CD4-positive, alpha-beta T cell treated with Interleukin-12 subunit alpha and Interleukin-12 subunit beta, for 1 hour (primary cell): ENCODE data around the gene NSFL1C.
"Not testable (repeated sequence)": the region's sequence is repeated elsewhere in the genome, so short reads cannot be mapped to it uniquely, and the experiment has no call there.

Source experiments
- DNase-seq: peaks from one replicate; pipeline ENCODE4 v3.0.0-alpha.2; 2020

The NSFL1C gene

GRCh38 chr20:1423206-1423605 lies 43.4 kb downstream of the NSFL1C start:
- DNase-seq: no peak

DNA sequence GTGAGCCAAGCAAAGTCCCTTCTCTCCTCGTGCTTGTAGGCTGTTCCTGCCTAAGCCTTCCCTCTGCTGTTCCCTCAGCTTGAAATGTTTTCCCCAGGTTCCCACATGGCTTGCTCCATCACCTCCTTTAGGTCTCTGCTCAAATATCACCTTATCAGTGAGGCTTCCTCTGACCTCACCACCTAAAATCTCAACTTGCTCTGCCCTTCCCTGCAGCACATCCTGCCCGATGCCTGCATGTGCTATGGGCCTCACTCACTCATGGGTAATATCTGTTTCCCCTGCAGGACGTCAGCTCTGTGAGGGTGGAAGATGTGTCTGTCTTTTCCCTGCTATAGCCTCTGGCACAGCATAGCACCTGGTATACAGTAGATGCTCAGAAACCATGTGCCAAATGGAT lies 43.9 kb downstream of the NSFL1C start:
- DNase-seq: no peak

DNA sequence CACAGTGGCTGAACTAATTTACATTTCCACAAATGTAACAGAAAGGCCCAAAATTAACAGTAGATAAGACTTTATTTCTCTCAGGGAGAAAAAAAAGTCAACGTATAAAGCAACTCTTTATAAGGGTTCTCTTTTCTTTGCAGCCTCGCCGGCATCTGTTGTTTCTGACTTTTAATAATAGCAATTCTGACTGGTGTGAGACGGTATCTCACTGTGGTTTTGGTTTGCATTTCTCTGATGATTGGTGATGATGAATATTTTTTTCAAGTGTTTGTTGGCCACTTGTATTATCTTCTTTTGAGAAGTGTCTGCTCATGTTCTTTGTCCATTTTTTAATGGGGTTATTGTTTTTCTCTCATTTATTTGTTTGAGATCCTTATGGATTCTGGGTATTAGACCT lies 46.6 kb downstream of the NSFL1C start:
- no peak for DNase-seq

DNA sequence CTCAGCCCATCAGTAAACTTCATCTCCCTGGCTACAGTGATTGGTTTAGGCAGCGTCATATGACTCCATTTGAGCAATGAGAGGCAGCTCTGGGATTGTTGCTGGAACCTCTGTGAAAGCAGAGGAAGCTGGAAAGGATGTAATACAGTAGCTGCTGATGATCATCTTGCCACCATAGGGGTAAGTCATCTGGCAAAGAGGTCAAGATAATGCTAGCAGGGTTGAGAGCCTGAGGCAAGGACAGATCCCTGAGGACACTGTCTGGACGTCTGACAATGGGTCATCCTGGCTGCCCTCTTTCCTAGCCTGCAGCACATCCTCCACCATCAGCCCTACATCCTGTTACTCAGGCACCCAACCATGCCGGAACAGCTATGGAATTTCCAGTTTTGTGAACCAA lies 48.3 kb downstream of the NSFL1C start:
- DNase-seq: no peak

DNA sequence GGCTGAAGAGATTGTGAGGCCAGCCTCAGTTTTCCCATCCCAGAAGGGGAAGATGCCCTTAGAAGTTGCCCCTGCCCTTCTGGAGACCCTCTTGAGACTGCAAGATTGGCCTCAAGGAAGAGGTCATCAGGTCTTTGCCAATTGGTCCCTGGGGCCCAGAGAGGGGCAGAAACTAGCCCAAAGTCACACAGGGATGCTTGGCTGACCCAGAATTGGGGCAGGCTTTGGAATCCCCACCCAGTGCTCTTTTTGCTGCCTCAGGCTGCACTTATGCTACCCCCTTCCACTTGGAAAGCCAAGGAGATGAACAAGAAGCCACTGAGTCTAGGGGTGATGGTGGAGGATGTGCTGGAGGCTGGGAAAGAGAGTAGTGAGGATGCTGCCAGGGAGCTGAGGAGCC lies 48.9 kb downstream of the NSFL1C start:
- no peak for DNase-seq

- DNase-seq: no peak
Measured at GRCh38 chr20:1417273-1417672, 49.4 kb downstream of the NSFL1C start.

DNA sequence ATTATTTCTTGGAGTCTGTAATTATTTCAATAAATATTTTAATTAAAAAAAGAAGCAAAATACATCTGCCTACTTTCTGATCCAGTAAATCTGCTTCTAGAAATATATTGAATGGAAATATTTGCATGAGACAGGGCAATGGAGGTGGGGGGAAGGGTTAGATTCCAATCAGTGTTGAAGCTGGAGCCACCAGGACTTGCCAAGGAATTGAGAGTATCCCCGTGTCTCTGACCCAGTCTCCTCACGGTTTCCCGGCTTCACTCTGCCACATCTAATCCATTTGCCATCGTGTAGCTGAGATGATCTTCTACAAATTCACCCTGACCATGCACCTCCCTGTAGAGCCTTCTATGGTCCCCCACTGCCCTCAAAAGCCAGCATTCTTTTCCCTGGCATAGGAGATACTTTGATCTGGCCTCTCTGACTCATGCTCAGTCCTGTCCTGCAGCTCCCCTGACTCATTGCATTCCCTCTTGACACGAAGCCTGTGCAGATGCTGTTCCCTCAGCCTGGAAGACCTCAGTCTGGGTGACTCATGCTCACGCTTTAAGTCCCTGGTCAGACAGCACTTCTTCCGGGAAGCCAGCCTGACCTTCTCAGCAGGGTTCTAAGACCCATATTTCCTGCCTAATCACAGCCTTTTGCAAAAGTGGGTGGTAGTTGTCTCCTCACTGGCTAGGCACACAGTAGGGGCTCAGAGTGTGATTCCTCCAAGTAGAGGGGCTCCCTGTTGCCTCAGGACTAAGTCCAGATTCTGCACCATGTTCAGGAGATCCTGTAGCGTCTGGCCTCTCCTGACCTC lies 50.8 kb downstream of the NSFL1C start:
- DNase-seq: no peak

DNA sequence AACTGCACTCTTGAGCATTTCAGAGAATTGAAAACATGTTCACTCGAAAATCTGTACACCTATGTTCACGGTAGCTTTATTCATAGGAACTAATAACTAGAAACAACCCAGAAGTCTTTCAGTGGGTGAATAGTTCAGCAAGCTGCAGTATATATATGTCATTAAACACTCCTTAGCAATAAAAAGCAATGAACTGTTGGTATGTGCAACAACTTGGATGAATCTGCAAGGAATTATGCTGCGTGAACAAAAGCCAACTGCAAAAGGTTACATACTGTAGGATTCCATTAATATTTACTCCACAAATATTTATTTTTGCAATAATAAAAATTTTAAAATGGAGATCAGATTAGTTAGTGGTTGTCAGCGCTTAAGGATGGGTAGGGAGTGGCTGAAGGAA lies 51.7 kb downstream of the NSFL1C start:
- DNase-seq: no peak

- DNase-seq: no peak
Measured at GRCh38 chr20:1405801-1406200, 60.8 kb downstream of the NSFL1C start.

DNA sequence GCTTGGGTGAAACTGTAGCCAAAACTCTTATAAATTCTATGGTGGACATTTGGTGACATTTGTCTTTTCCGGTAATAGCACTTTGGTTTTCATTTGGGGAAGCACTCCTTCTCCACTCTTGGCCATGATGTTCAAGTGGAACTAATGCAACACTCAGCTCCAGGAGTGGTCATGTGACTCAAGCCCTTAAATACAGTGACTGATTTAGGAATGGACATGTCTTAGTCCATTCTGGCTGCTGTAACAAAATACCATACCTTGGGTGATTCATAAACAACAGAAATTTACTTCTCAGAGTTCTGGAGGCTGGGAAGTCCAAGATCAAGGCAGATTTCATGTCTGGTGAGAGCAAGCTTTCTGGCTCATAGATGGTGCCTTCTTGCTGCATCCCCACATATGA lies 63.0 kb downstream of the NSFL1C start:
- DNase-seq: no peak

GRCh38 chr20:1402149-1402548 lies 64.5 kb downstream of the NSFL1C start:
- no peak for DNase-seq

- no peak for DNase-seq
Measured at GRCh38 chr20:1401451-1401907, 65.2 kb downstream of the NSFL1C start.

- not testable (repeated sequence) for DNase-seq
Measured at GRCh38 chr20:1399678-1400366, 66.8 kb downstream of the NSFL1C start.

DNA sequence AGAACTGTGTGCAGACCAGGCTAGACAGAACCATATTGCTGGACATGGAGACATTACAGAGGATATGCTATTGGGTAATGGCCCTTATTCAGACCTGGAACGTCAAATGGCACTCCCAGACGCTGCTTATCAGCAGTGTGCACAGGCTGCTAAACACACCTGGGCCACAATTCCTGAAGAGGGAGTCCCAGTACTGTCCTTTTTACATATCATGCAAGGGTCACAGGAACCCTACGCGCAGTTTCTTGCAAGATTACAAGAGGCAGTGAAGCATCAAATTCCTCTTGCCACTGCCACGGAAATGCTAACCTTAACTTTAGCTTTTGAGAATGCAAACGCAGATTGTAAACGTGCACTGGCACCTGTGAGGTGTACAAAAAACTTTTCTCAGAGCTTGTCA lies 68.5 kb downstream of the NSFL1C start:
- DNase-seq: not testable (repeated sequence)

- DNase-seq: no peak
Measured at GRCh38 chr20:1397710-1398109, 68.9 kb downstream of the NSFL1C start.

DNA sequence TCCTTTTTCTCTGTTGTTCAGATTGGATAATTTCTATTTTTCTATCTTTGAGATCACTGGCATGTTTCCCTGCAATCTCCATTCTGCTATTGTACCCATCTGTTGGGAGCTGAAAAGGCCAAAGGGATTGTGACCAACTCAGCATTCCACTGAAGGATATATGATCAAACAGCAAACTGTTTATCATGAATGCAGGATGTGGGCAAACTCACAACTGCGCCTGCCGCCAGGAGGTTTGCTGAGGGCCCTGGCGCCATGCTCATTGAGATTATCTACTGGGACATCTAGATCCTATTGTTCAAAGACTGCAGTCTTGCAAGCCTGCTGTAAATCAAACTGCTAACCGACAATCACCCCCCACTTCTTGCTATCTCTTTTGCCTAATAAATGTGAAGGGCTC lies 69.9 kb downstream of the NSFL1C start:
- no peak for DNase-seq

- DNase-seq: no peak
Measured at GRCh38 chr20:1396264-1396663, 70.4 kb downstream of the NSFL1C start.

GRCh38 chr20:1394686-1395085 lies 72.0 kb downstream of the NSFL1C start:
- no peak for DNase-seq

GRCh38 chr20:1393507-1393882 lies 73.2 kb downstream of the NSFL1C start:
- DNase-seq: no peak

- DNase-seq: peak; percentile 95
Measured at GRCh38 chr20:1392693-1393506, 73.7 kb downstream of the NSFL1C start, which contains the start of gene FKBP1A. TSS of gene FKBP1A (minus strand) at chr20:1393054. CDS start at chr20:1392998, 56 bp downstream.

DNA sequence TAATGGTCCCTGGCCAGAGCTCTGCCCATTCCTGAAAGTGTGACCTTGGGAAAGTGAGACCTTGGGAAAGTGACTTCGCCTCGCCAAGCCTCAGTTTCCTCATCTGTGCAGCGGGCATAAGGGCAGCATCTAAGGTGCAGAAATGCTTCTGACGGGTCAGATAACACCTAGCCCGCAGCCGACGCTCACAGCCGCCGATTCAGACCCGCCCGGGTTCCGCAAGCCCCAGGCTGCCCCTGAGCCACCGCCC lies 74.3 kb downstream of the NSFL1C start:
- DNase-seq: no peak
